Activated B cell treated with CpG ODN at 0.5 μM for 24 hours (primary cell): ENCODE measurements around the gene AGBL1. TPM values are rescaled to one million over a fixed set of nuclear protein-coding genes. Genes with fewer than 3 reads are reported as not detected.

ENCODE experiments used
- ATAC-seq: fragments of 200-7000 bp; cut with Tn5 transposase; one replicate; pipeline ENCODE4 v1.10.0; 2021; ENCODE audit warnings: low read depth, mild to moderate bottlenecking, moderate library complexity
- CTCF ChIA-PET: fragments of 350-600 bp; sonication (Branson Sonifier 250); formaldehyde crosslinking; loops from one replicate; lab custom pipeline; 2021; ENCODE audit warnings: antibody characterized with exemption; lab: Charles Lee
- POLR2A ChIA-PET: fragments of 350-600 bp; sonication (Branson Sonifier 250); formaldehyde crosslinking; loops from one replicate; lab custom pipeline; 2021; ENCODE audit warnings: antibody characterized with exemption; lab: Charles Lee
- DNase-seq: peaks from one replicate; pipeline ENCODE4 v3.0.0; 2022
- H3K27ac Mint-ChIP-seq: one replicate; pipeline ENCODE4 v1.8.0; 2020; ENCODE audit warnings: mixed read lengths
- H3K27me3 Mint-ChIP-seq: one replicate; pipeline ENCODE4 v1.8.0; 2021; ENCODE audit warnings: mixed read lengths
- H3K36me3 Mint-ChIP-seq: one replicate; pipeline ENCODE4 v1.8.0; 2021; ENCODE audit warnings: low read depth, mixed read lengths
- H3K4me1 Mint-ChIP-seq: one replicate; pipeline ENCODE4 v1.8.0; 2021; ENCODE audit warnings: mixed read lengths
- H3K4me3 Mint-ChIP-seq: one replicate; pipeline ENCODE4 v1.8.0; 2020; ENCODE audit warnings: mild to moderate bottlenecking, mixed read lengths
- H3K9me3 Mint-ChIP-seq: one replicate; pipeline ENCODE4 v1.8.0; 2020; ENCODE audit warnings: mixed read lengths
- intact Hi-C: fragments of 100-400 bp; cut with micrococcal nuclease; formaldehyde crosslinking; loops from one replicate; pipeline ENCODE4 v1.15.1; 2024
- total RNA-seq: library from RNA; stranded (reverse); gene quantifications from 2 replicates; pipeline ENCODE4 v1.2.3, GENCODE V29; 2022
- TF ChIP-seq, protein P1 (sequence below): fragments of 200-600 bp; IDR thresholded peaks from one replicate; pipeline ENCODE4 v1.8.0; 2022; ENCODE audit warnings: antibody characterized with exemption, mild to moderate bottlenecking

AGBL1 gene
- total RNA-seq, 1 donor from 2014 or later: not detected

GRCh38 chr15:86408261-86408660, 328.6 kb downstream of the AGBL1 start:
- no peak overlapping the region for H3K4me3 Mint-ChIP-seq
- TF ChIP-seq, protein P1, sequence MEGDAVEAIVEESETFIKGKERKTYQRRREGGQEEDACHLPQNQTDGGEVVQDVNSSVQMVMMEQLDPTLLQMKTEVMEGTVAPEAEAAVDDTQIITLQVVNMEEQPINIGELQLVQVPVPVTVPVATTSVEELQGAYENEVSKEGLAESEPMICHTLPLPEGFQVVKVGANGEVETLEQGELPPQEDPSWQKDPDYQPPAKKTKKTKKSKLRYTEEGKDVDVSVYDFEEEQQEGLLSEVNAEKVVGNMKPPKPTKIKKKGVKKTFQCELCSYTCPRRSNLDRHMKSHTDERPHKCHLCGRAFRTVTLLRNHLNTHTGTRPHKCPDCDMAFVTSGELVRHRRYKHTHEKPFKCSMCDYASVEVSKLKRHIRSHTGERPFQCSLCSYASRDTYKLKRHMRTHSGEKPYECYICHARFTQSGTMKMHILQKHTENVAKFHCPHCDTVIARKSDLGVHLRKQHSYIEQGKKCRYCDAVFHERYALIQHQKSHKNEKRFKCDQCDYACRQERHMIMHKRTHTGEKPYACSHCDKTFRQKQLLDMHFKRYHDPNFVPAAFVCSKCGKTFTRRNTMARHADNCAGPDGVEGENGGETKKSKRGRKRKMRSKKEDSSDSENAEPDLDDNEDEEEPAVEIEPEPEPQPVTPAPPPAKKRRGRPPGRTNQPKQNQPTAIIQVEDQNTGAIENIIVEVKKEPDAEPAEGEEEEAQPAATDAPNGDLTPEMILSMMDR: no peak
- no peak overlapping the region for H3K27ac Mint-ChIP-seq
- H3K36me3 Mint-ChIP-seq: no peaks in the 10 kb centered on the region
- intact Hi-C loops: no loop called here
- DNase-seq (no peak), ATAC-seq (no peak)
- POLR2A ChIA-PET: no interaction called here
- CTCF ChIA-PET: no interaction called here
- H3K27me3 Mint-ChIP-seq: no peaks in the 10 kb centered on the region
- no peaks in the 10 kb centered on the region for H3K4me1 Mint-ChIP-seq
- H3K9me3 Mint-ChIP-seq: no peaks in the 10 kb centered on the region

DNA sequence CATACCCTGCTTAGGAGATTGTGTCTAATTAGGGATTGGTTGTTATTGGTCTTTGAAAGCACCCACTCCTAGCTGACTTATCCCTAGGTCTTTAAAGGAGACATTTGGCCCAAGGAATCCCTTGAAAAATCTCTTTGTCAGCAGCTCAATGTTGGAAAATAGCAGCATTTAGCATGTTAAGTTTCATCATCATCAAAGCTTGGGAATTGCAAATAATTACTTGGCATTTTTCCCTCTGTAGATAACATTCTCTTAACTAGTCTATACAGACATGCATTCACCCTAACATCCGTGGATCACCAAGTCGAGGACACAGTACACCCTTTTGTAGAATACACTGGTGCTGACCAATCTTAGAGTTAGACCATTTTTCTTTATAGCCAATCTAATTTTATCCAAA, 332.2 kb downstream of the AGBL1 start:
- Mint-ChIP-seq H3K27me3 (no peaks in the 10 kb centered on the region), H3K9me3 (no peaks in the 10 kb centered on the region), H3K4me1 (no peaks in the 10 kb centered on the region), H3K4me3 (no peak overlapping the region), H3K36me3 (no peaks in the 10 kb centered on the region), H3K27ac (no peak overlapping the region)
- DNase-seq: no peak
- intact Hi-C loops: no loop called here
- no peak for ATAC-seq
- CTCF ChIA-PET: no interaction called here
- POLR2A ChIA-PET: no interaction called here
- TF ChIP-seq, protein P1: no peak

- Mint-ChIP-seq H3K27me3 (no peaks in the 10 kb centered on the region), H3K27ac (no peak overlapping the region), H3K4me3 (no peak overlapping the region), H3K36me3 (no peaks in the 10 kb centered on the region), H3K9me3 (no peaks in the 10 kb centered on the region), H3K4me1 (no peaks in the 10 kb centered on the region)
- ChIA-PET CTCF (no interaction called here), POLR2A (no interaction called here)
- intact Hi-C loops: no loop called here
- DNase-seq: no peak
- TF ChIP-seq, protein P1: no peak
- ATAC-seq: no peak
These were observed 333.5 kb downstream of the AGBL1 start for GRCh38 chr15:86413191-86413590.

DNA sequence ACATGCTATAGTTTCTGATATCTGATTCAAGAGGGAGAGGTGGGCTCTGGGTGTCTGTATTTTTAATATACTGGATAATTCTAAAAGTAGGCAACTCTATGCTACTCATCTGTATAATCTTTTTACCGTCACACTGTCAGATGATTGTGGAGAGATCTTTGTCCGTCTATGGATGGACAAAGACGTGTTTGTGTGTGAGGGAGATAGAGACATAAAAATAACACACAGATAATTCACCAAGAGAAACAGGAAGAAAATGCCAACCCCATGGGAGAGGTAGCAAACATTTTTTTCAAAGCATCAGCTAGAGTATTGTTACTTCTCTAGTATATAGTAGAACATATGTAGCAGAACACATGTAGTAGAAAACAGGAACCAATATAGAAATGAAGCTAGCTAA, 346.1 kb downstream of the AGBL1 start:
- no peaks in the 10 kb centered on the region for H3K27me3 Mint-ChIP-seq
- CTCF ChIA-PET: no interaction called here
- POLR2A ChIA-PET: no interaction called here
- TF ChIP-seq, protein P1: no peak
- no peaks in the 10 kb centered on the region for H3K36me3 Mint-ChIP-seq
- H3K27ac Mint-ChIP-seq: no peak overlapping the region
- DNase-seq (no peak), ATAC-seq (no peak)
- H3K9me3 Mint-ChIP-seq: peaks cover 9% of the 10 kb centered on the region
- intact Hi-C loops: no loop called here
- no peaks in the 10 kb centered on the region for H3K4me1 Mint-ChIP-seq
- no peak overlapping the region for H3K4me3 Mint-ChIP-seq

GRCh38 chr15:86432861-86433260, 353.2 kb downstream of the AGBL1 start:
- H3K27ac Mint-ChIP-seq: no peak overlapping the region
- H3K9me3 Mint-ChIP-seq: no peaks in the 10 kb centered on the region
- no peak for DNase-seq
- ATAC-seq: no peak
- intact Hi-C loops: no loop called here
- H3K4me1 Mint-ChIP-seq: no peaks in the 10 kb centered on the region
- POLR2A ChIA-PET: no interaction called here
- CTCF ChIA-PET: no interaction called here
- no peak overlapping the region for H3K4me3 Mint-ChIP-seq
- H3K36me3 Mint-ChIP-seq: no peaks in the 10 kb centered on the region
- no peaks in the 10 kb centered on the region for H3K27me3 Mint-ChIP-seq
- TF ChIP-seq, protein P1: no peak
